GM06990 (cell line): ENCODE data around the gene CCR8.

ENCODE experiments used
- DNase-seq: peaks from one replicate; pipeline ENCODE4 v3.0.0-alpha.2; 2011; ENCODE audit not compliant: insufficient read length; ENCODE audit errors: extremely low read depth
- H3K27me3 ChIP-seq: replicated peaks from 2 replicates; pipeline ENCODE4 v1.6.0; 2011; ENCODE audit warnings: low read length; ENCODE audit not compliant: control insufficient read depth, insufficient read depth
- H3K36me3 ChIP-seq: 2 replicates; pipeline ENCODE4 v1.5.1; 2011; ENCODE audit warnings: low read length; ENCODE audit not compliant: control insufficient read depth, insufficient read depth
- H3K4me3 ChIP-seq: replicated peaks from 2 replicates; pipeline ENCODE4 v1.5.1; 2011; ENCODE audit warnings: low read depth, mild to moderate bottlenecking, control low read depth, low read length
- CTCF ChIP-seq: IDR thresholded peaks from 2 replicates; pipeline ENCODE4 v1.5.1; 2011; ENCODE audit warnings: low read length, control low read depth, mild to moderate bottlenecking, inconsistent platforms; ENCODE audit not compliant: insufficient read depth, poor library complexity, severe bottlenecking

Gene CCR8

GRCh38 chr3:39333607-39334006 lies 4.1 kb downstream of the CCR8 start:
- Histone ChIP-seq H3K4me3 (no peak overlapping the region), H3K36me3 (no peaks in the 10 kb centered on the region)

GRCh38 chr3:39334205-39334604 lies 4.7 kb downstream of the CCR8 start:
- DNase-seq, result no peak
- no peaks in the 10 kb centered on the region for H3K27me3 ChIP-seq
- no peak overlapping the region for H3K4me3 ChIP-seq
- no peak for TF ChIP-seq CTCF
- H3K36me3 ChIP-seq, result no peaks in the 10 kb centered on the region

More at GRCh38 chr3:39333607-39334006, 4.1 kb downstream of the CCR8 start:
- no peak for DNase-seq
- TF ChIP-seq CTCF, result no peak
- no peaks in the 10 kb centered on the region for H3K27me3 ChIP-seq

- TF ChIP-seq CTCF, result no peak
These were observed 8.7 kb downstream of the CCR8 start for GRCh38 chr3:39338201-39338600.

GRCh38 chr3:39339086-39339485 lies 9.6 kb downstream of the CCR8 start:
- no peak overlapping the region for H3K4me3 ChIP-seq
- H3K27me3 ChIP-seq, result no peaks in the 10 kb centered on the region
- no peak for TF ChIP-seq CTCF

More at GRCh38 chr3:39338201-39338600, 8.7 kb downstream of the CCR8 start:
- no peak for DNase-seq
- H3K36me3 ChIP-seq, result no peaks in the 10 kb centered on the region
- H3K4me3 ChIP-seq, result no peak overlapping the region
- H3K27me3 ChIP-seq, result no peaks in the 10 kb centered on the region

GRCh38 chr3:39343076-39343717 lies 13.7 kb downstream of the CCR8 start:
- TF ChIP-seq CTCF, result no peak
- Histone ChIP-seq H3K36me3 (no peaks in the 10 kb centered on the region), H3K4me3 (no peak overlapping the region), H3K27me3 (no peaks in the 10 kb centered on the region)
- no peak for DNase-seq

More at GRCh38 chr3:39339086-39339485, 9.6 kb downstream of the CCR8 start:
- no peaks in the 10 kb centered on the region for H3K36me3 ChIP-seq
- DNase-seq, result no peak

- Histone ChIP-seq H3K4me3 (no peak overlapping the region), H3K27me3 (no peaks in the 10 kb centered on the region), H3K36me3 (no peaks in the 10 kb centered on the region)
- no peak for TF ChIP-seq CTCF
- no peak for DNase-seq
These were observed 14.3 kb downstream of the CCR8 start for GRCh38 chr3:39343760-39344159.
